ENCODE data around the gene CFDP1.

- TF ChIP-seq CTCF (IDR thresholded peaks at IDR 0.05; ENCODE audit: low read depth, low read length): no peak
- TF ChIP-seq EZH2phosphoT487 (IDR thresholded peaks at IDR 0.05; ENCODE audit: low read depth): no peak
Observed at GRCh38 chr16:75340741-75341491, 92.4 kb downstream of the CFDP1 start.

All from OCI-LY3 (cell line).